ENCODE measurements around the gene CKAP2. TPM values are rescaled to one million over a fixed set of nuclear protein-coding genes. Genes with fewer than 3 reads are reported as not detected.
"Not testable (repeated sequence)": the region's sequence is repeated elsewhere in the genome, so short reads cannot be mapped to it uniquely, and the experiment has no call there.

CKAP2 gene
- total RNA-seq, 2 experiments from 2014 or later: 63.7 to 71.7 TPM

GRCh38 chr13:52523323-52523722, 68.0 kb downstream of the CKAP2 start:
- ATAC-seq; H3K4me1 Mint-ChIP-seq; H3K36me3 Mint-ChIP-seq; H3K27ac Mint-ChIP-seq; H3K27me3 Mint-ChIP-seq; DNase-seq; H3K4me3 Mint-ChIP-seq; H3K9me3 Mint-ChIP-seq (ENCODE audit: low read depth); CTCF ChIA-PET: not testable (repeated sequence)

Other genes starting within 250 kb of the CKAP2 start
- under 1 TPM; 0.26 TPM for gene THSD1, start 49.3 kb upstream of the CKAP2 start, total RNA-seq
- gene VPS36, start 4.8 kb upstream of the CKAP2 start, total RNA-seq: 10 to 100 TPM; 42.5 to 46.7 TPM
- gene HNRNPA1L2, start 187.0 kb downstream of the CKAP2 start, total RNA-seq: 1 to 10 TPM; 7.4 to 9.7 TPM
- gene SUGT1, start 197.4 kb downstream of the CKAP2 start, total RNA-seq: 10 to 100 TPM; 42.8 to 51.8 TPM